Esophagus squamous epithelium (tissue), 5 donors: ENCODE measurements around the gene SHISAL2A. TPM values are rescaled to one million over a fixed set of nuclear protein-coding genes. Genes with fewer than 3 reads are reported as not detected.

ENCODE experiments used
- DNase-seq: peaks from one replicate; lab custom pipeline; 2025; lab: John Stamatoyannopoulos, UW
- H3K27ac ChIP-seq, 4 donors: fragments of 200-600 bp; sonication (generic); one replicate each; pipeline ENCODE4 v1.5.1; 2016 to 2019; ENCODE audit warnings: mild to moderate bottlenecking in 1 of 4
- H3K27me3 ChIP-seq, 4 donors: fragments of 200-600 bp; sonication (generic); 1 replicate in 3 of 4; 2 replicates in 1 of 4; pipeline versions ENCODE4 v1.5.1 to v1.6.0; 2017 to 2021; ENCODE audit warnings: antibody characterized with exemption in 1 of 4
- H3K36me3 ChIP-seq, 3 donors: fragments of 200-600 bp; sonication (generic); one replicate each; pipeline ENCODE4 v1.5.1; 2016 to 2019
- H3K4me1 ChIP-seq, 3 donors: fragments of 200-600 bp; sonication (generic); one replicate each; pipeline ENCODE4 v1.5.1; 2017 to 2019
- H3K4me3 ChIP-seq, 4 donors: fragments of 200-600 bp; sonication (generic); 1 replicate in 3 of 4; 2 replicates in 1 of 4; pipeline ENCODE4 v1.5.1; 2016 to 2019; ENCODE audit warnings: mild to moderate bottlenecking in 2 of 4, moderate library complexity in 1 of 4
- H3K9me3 ChIP-seq, 3 donors: fragments of 200-600 bp; sonication (generic); one replicate each; pipeline ENCODE4 v1.5.1; 2016 to 2019
- POLR2A ChIP-seq, 4 donors: fragments of 450-650 bp; IDR thresholded peaks; one replicate each; pipeline ENCODE4 v1.6.1; 2017; ENCODE audit warnings: antibody characterized with exemption in 4 of 4, mild to moderate bottlenecking in 4 of 4, moderate library complexity in 3 of 4
- WGBS, 2 donors: methylation state at CpG; one replicate each; pipeline ENCODE4 v1.1.5; 2018; 5-methylcytosine and 5-hydroxymethylcytosine counted together
- intact Hi-C: fragments of 100-400 bp; cut with DNase I; formaldehyde crosslinking; loops from one replicate; pipeline ENCODE4 v1.15.0; 2022
- total RNA-seq, 4 donors: library from RNA; depleted of rRNA; stranded (reverse); fragments of >200 nt; gene quantifications; one replicate each; pipeline ENCODE4 v1.1.0, GENCODE V29; 2016
- TF ChIP-seq, protein P1 (sequence below), 6 experiments: fragments of 450-650 bp in 4 of 6; fragments of 200-600 bp in 2 of 6; sonication (generic) in 2 of 6; IDR thresholded peaks; one replicate each; pipeline ENCODE4 v1.5.1; 2016 to 2019; ENCODE audit warnings: antibody characterized with exemption in 6 of 6, mild to moderate bottlenecking in 4 of 6, moderate library complexity in 4 of 6
- donor health status: DM: yes; HTN: yes; CAD: no.

The SHISAL2A gene
- total RNA-seq, 4 donors from 2014 or later, result 1.7 TPM; not detected in 3

GRCh38 chr1:52667984-52668383 lies 35.0 kb downstream of the SHISAL2A start:
- H3K4me3 ChIP-seq, result no peak overlapping the region
- no peaks in the 10 kb centered on the region for H3K36me3 ChIP-seq
- 76 to 95% methylated on average over 2 to 3 of the region's 3 CpGs for WGBS, 2 donors
- H3K27ac ChIP-seq, result no peak overlapping the region
- H3K4me1 ChIP-seq, result peaks cover 0 to 26% (median 4%) of the 10 kb centered on the region in 3 donors
- no peaks in the 10 kb centered on the region for H3K9me3 ChIP-seq
- intact Hi-C loops, result no loop called here
- TF ChIP-seq, protein P1, sequence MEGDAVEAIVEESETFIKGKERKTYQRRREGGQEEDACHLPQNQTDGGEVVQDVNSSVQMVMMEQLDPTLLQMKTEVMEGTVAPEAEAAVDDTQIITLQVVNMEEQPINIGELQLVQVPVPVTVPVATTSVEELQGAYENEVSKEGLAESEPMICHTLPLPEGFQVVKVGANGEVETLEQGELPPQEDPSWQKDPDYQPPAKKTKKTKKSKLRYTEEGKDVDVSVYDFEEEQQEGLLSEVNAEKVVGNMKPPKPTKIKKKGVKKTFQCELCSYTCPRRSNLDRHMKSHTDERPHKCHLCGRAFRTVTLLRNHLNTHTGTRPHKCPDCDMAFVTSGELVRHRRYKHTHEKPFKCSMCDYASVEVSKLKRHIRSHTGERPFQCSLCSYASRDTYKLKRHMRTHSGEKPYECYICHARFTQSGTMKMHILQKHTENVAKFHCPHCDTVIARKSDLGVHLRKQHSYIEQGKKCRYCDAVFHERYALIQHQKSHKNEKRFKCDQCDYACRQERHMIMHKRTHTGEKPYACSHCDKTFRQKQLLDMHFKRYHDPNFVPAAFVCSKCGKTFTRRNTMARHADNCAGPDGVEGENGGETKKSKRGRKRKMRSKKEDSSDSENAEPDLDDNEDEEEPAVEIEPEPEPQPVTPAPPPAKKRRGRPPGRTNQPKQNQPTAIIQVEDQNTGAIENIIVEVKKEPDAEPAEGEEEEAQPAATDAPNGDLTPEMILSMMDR (IDR thresholded peaks at IDR 0.05), result no peak
- TF ChIP-seq POLR2A (IDR thresholded peaks at IDR 0.05), result no peak
- peaks cover 0 to 19% (median 0%) of the 10 kb centered on the region in 4 donors for H3K27me3 ChIP-seq
- DNase-seq, result no peak

DNA sequence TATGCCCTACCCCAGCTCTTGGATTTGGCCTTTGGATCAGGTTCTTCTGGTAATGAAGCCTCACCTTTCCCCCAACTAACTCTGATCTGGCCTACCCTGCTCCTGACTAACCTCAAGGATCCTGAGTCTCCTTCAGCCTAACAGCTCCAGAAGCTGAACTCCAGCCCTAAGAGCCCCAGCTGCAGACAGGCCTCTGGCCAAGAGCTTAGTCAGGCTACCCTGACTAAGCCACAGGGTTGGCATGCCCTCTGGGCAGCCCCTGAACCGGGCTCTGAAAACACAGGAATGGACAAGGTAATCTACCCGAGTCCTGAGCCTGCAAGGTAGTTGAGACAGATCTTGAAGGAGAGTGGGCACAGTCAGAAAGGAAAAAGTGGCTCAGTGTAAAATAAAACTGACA lies 35.7 kb downstream of the SHISAL2A start:
- TF ChIP-seq POLR2A (IDR thresholded peaks at IDR 0.05), result no peak
- TF ChIP-seq, protein P1 (IDR thresholded peaks at IDR 0.05), result no peak

DNA sequence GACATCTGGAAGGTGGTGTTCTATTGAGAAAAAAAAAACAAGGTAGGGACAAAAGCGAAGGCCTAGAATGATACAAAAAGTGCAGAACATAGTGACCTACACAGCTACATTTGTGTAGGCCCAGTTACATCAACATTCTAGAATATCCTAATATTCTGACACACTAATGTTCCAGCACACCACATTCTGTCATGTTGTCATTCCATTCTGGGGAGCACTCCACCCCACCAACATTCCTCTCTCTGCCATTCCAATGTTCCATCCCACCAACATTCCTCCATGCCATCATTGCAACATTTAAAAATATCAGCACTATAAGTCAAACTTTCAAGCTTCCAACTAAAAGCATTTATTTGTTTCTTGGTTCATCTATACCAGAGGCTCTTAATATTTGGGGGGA lies 36.7 kb downstream of the SHISAL2A start:
- peaks cover 0 to 26% (median under 1%) of the 10 kb centered on the region in 3 donors for H3K4me1 ChIP-seq
- H3K4me3 ChIP-seq, result no peak overlapping the region
- 100% methylated on average over 1 of the region's 1 CpG for WGBS, 2 donors
- intact Hi-C loops, result no loop called here
- no peaks in the 10 kb centered on the region for H3K9me3 ChIP-seq
- peaks cover 0 to 3% (median 0%) of the 10 kb centered on the region in 4 donors for H3K27me3 ChIP-seq
- H3K36me3 ChIP-seq, result no peaks in the 10 kb centered on the region
- no peak for DNase-seq
- TF ChIP-seq, protein P1 (IDR thresholded peaks at IDR 0.05), result no peak
- TF ChIP-seq POLR2A (IDR thresholded peaks at IDR 0.05), result no peak
- no peak overlapping the region for H3K27ac ChIP-seq

More for the DNA sequence above, 35.7 kb downstream of the SHISAL2A start:
- H3K4me1 ChIP-seq, result peaks cover 0 to 19% (median 0%) of the 10 kb centered on the region in 3 donors
- no peaks in the 10 kb centered on the region for H3K9me3 ChIP-seq
- H3K4me3 ChIP-seq, result no peak overlapping the region
- H3K27me3 ChIP-seq, result peaks cover 0 to 12% (median 0%) of the 10 kb centered on the region in 4 donors
- H3K36me3 ChIP-seq, result no peaks in the 10 kb centered on the region
- intact Hi-C loops, result no loop called here
- DNase-seq, result no peak
- no peak overlapping the region for H3K27ac ChIP-seq
- 54 to 56% methylated on average over 2 of the region's 2 CpGs for WGBS, 2 donors

GRCh38 chr1:52670604-52671003 lies 37.6 kb downstream of the SHISAL2A start:
- intact Hi-C loops, result no loop called here
- no peak overlapping the region for H3K4me3 ChIP-seq
- no peaks in the 10 kb centered on the region for H3K36me3 ChIP-seq
- 88% methylated on average over 2 of the region's 2 CpGs for WGBS, 2 donors
- no peak overlapping the region for H3K27ac ChIP-seq
- TF ChIP-seq, protein P1 (IDR thresholded peaks at IDR 0.05), result no peak
- TF ChIP-seq POLR2A (IDR thresholded peaks at IDR 0.05), result no peak
- no peaks in the 10 kb centered on the region for H3K27me3 ChIP-seq
- H3K9me3 ChIP-seq, result no peaks in the 10 kb centered on the region
- no peak for DNase-seq
- H3K4me1 ChIP-seq, result peaks cover 0 to 28% (median 6%) of the 10 kb centered on the region in 3 donors

GRCh38 chr1:52672946-52673345 lies 40.0 kb downstream of the SHISAL2A start:
- H3K4me1 ChIP-seq, result peaks cover 0 to 28% (median 6%) of the 10 kb centered on the region in 3 donors
- no peak for DNase-seq
- intact Hi-C loops, result no loop called here
- H3K9me3 ChIP-seq, result no peaks in the 10 kb centered on the region
- 50% methylated on average over 1 of the region's 1 CpG; no CpG with 5 or more reads in 1 of the 2 donors for WGBS, 2 donors
- H3K27ac ChIP-seq, result no peak overlapping the region
- no peaks in the 10 kb centered on the region for H3K36me3 ChIP-seq
- H3K27me3 ChIP-seq, result no peaks in the 10 kb centered on the region
- TF ChIP-seq POLR2A (IDR thresholded peaks at IDR 0.05), result no peak
- TF ChIP-seq, protein P1 (IDR thresholded peaks at IDR 0.05), result no peak
- H3K4me3 ChIP-seq, result no peak overlapping the region
